OCI-LY3 (cell line): ENCODE data around the gene LARGE1.

Experiments used
- CTCF ChIP-seq: fragments of 200-600, 300-600 bp; sonication (generic); IDR thresholded peaks from 2 replicates; pipeline ENCODE4 v1.5.1; 2014; ENCODE audit warnings: antibody characterized with exemption, low read length, low read depth
- EZH2phosphoT487 ChIP-seq: fragments of 200-600 bp; shearing (Covaris generic); IDR thresholded peaks from 2 replicates; pipeline ENCODE4 v1.6.1; 2018; ENCODE audit warnings: antibody characterized with exemption, mixed run types, low read depth

GRCh38 chr22:33873666-33874065 is 46.6 kb downstream of the LARGE1 start:
- TF ChIP-seq CTCF (no peak), EZH2phosphoT487 (no peak)
